A673 (cell line): ENCODE measurements around the gene SLC43A1.

Experiments used
- EZH2 ChIP-seq: fragments of 200-600 bp; sonication (generic); IDR thresholded peaks from 2 replicates; pipeline ENCODE4 v1.6.1; 2017; ENCODE audit warnings: borderline replicate concordance, low read depth, mild to moderate bottlenecking, mixed read lengths, antibody characterized with exemption, low read length; ENCODE audit not compliant: poor library complexity, severe bottlenecking
- TF ChIP-seq, protein P1 (sequence below): fragments of 300-800, 200-600 bp; sonication (generic); conservative IDR thresholded peaks from 2 replicates; pipeline ENCODE4 v1.5.1; 2017; ENCODE audit warnings: low read depth, mild to moderate bottlenecking, antibody characterized with exemption, low read length, moderate library complexity, mixed read lengths

DNA sequence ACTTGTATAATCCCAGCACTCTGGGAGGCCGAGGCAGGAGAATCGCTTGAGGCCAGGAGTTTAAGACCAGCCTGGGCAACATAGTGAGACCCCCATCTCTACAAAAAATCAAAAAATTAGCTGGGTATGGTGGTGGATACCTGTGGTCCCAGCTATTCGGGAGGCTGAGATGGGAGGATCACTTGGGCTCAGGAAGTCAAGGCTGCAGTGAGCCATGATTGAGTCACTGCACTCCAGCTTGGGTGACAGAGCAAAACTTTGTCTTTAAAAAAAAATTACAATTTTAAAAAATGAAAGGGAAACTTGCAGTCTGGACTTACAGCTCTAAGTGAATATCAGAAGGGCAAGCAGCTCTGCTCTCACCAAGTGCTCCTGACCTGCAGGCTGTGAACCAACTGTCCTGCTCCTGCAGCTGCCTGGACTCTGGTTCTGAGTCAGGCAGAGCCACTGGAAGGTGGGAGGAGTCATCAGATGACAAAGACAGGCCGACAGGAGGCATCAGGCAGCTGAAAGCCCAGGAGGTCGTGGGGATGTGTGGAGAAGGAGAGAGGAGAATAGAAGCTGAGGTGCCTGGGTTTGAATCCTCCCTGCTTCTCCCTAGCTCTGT is 31.5 kb upstream of the SLC43A1 start:
- TF ChIP-seq, protein P1, sequence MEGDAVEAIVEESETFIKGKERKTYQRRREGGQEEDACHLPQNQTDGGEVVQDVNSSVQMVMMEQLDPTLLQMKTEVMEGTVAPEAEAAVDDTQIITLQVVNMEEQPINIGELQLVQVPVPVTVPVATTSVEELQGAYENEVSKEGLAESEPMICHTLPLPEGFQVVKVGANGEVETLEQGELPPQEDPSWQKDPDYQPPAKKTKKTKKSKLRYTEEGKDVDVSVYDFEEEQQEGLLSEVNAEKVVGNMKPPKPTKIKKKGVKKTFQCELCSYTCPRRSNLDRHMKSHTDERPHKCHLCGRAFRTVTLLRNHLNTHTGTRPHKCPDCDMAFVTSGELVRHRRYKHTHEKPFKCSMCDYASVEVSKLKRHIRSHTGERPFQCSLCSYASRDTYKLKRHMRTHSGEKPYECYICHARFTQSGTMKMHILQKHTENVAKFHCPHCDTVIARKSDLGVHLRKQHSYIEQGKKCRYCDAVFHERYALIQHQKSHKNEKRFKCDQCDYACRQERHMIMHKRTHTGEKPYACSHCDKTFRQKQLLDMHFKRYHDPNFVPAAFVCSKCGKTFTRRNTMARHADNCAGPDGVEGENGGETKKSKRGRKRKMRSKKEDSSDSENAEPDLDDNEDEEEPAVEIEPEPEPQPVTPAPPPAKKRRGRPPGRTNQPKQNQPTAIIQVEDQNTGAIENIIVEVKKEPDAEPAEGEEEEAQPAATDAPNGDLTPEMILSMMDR = 0 out of 2 replicates have a peak, but pooled peaks have one; percentile 17
- no peak for TF ChIP-seq EZH2
